SW 1271 (cell line): ENCODE data around the gene NKAIN2.
"Not testable (repeated sequence)": the region's sequence is repeated elsewhere in the genome, so short reads cannot be mapped to it uniquely, and the experiment has no call there.

ENCODE experiments used
- DNase-seq, 2 experiments: peaks; one replicate each; lab custom pipeline; 2025; lab: John Stamatoyannopoulos, UW

Gene NKAIN2

DNA sequence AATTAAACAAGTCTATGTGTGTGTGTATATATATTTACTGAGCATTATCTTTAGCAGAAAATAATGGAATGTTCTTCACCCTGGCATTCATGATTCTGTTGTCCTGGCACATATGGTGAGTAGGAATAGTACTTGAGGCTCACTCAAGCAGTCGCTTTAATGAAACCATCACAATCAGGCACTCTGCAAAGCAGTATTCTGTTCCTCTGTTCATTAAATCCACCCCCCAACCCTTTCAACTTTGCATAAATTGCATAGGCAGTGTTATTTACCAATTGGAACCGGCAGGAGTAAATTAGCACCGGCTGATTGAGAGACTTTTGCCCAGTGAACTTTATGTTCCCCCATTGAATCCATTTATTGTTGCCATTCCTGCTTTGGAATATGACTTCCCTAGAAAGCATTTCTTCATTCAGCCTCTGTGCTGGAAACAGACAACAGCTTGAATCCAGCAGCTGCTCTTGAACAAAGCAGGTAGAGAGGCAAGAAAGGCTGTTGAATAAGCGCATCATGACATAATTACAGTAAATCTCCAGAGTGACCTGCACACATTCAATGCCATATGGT is 890.6 kb downstream of the NKAIN2 start:
- DNase-seq: no peak

DNA sequence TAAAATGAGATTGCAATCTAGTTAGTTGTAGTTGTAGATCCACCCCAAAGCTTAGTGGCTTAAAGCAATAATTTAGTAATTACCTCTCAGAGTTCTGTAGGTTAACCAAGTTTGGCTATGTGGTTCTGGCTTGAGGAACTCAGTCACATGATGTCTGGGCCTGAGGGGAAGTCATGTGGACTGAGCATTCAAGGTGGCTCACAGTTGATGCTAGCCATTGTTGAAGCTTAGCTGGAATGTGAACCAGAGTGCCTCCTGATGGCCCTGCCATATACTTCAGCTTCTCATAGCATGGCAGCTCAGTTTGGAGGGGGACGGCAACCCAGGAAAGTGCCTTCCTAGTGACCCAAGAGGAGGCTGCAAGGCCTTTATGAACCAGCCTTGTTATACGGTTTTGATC is 895.4 kb downstream of the NKAIN2 start:
- no peak for DNase-seq

DNA sequence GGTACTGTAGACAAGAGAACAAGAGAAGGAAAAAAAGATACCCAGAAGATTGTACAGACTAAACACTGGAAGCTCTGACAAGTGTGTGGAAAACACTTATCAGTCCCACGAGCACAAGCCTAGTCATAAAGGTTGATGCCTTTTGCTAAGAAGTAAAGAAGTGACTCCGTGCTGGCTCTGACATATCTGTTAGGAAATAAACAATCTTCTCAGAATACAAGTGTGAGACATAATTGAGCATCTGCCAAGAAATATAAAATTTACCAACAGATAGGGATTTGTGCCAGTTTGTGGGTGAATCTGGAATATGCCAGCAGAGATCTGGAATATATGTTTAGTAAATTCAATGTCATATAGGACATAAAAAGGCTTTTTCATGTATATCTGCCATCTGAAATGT is 899.9 kb downstream of the NKAIN2 start:
- DNase-seq: no peak

DNA sequence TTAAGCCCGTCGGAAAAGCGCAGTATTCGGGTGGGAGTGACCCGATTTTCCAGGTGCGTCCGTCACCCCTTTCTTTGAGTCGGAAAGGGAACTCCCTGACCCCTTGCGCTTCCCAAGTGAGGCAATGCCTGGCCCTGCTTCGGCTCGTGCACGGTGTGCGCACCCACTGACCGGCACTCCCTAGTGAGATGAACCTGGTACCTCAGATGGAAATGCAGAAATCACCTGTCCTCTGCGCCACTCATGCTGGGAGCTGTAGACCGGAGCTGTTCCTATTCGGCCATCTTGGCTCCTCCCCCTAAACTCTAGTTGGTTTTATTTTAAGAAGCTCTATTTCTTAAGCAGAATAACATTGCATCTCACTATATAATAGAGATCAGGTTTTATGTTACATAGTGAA is 908.9 kb downstream of the NKAIN2 start:
- DNase-seq: not testable (repeated sequence)

DNA sequence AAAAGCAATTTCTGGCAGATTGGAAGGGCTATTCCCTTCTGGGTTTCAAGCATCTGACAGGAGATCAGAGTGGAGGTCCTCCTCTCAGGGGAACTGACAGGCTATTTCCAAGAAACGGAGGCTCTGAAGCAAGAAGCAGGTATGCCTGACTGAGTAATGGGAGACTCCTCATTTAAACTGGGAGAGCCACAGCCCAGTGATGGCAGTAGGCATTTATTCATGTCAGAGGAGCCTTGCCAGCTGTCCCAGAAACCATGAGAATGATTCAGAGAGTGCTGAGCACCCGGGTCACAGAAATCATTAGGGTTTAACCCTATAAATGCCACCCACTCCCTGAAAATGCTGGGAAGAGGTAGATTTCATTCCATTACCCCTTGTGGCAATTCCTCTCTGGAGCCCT is 911.1 kb downstream of the NKAIN2 start:
- no peak for DNase-seq

DNA sequence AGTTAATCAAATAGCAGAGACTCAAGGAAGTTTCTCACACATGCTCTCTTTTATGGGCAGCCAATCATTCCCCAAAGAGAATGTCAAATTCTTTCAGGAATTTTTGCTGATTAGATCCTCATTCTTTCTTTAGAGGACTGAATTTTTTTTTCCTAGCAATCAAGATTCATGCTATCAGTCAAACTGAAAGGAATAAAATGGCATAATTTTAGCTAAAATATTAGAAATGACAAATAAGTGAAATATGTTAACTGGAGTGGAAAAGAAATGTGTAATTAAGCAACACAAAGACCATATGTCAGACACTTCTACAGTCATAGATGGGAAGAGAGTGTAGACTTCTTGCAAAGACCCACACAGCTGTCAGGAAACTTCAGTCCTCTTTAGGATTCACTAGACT is 916.2 kb downstream of the NKAIN2 start:
- no peak for DNase-seq

DNA sequence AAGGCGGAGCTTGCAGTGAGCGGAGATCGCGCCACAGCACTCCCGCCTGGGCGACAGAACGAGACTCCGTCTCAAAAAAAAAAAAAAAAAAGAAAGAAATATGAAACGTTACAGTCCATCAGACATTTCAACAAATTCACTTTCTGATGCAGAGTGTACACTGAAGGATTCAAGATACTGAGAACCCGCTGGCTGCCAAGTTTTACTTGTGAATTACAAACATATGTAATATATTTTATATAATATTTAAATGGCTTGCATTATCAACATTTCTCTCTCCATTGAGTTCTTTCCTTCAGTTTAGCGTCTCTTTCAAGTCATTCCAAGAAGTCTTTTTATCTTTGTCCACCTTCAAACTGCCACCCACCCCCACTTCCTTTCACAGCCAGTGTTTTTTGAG is 917.7 kb downstream of the NKAIN2 start:
- no peak for DNase-seq

DNA sequence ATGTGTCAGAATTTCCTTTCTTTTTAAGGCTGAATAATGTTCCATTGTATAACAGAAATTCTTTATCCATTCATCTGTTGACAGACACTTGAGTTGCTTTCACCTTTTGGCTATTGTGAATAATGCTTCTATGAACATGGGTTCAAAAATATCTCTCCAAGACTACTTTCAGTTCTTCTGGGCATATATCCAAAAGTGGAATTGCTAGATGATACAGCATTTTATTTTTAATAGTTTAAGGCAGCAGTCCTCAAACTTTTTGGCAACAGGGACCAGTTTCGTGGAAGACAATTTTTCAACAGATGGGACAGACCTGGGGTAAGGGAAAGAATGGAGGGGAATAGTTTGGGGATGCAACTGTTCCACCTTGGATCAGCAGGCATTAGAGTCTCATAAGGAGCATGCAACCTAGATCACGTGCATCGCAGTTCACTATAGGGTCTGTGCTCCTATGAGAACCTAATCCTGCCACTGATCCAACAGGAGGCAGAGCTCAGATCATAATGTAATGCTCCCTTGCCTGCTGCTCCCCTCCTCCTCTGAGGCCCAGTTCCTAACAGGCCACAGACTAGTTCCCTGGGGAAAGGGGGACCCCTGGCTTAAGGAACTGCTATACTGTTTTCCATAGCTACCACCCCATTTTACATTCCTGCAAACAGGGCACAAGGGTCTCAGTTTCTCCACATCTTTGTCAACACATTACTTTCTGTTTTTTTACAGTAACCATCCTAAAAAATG is 918.6 kb downstream of the NKAIN2 start:
- no peak for DNase-seq

DNA sequence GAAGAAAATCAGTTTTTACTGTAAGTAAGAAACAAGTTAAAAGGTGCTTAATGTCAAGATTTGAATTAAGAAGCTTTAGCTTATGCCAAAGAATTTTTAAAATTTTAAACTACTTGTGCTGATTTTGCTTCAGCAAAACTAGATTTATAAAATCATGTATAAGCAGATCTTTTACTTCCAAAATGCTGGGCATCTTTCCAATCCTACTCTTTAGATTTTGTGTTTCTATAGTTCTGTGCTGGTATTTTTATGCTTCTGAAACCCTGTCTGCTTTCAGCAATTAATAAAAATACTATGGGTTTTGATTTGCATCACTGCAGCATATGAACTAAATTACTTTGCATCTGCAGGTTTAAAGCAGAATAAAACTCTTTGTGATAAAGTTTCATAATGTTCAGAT is 920.0 kb downstream of the NKAIN2 start:
- DNase-seq: no peak

DNA sequence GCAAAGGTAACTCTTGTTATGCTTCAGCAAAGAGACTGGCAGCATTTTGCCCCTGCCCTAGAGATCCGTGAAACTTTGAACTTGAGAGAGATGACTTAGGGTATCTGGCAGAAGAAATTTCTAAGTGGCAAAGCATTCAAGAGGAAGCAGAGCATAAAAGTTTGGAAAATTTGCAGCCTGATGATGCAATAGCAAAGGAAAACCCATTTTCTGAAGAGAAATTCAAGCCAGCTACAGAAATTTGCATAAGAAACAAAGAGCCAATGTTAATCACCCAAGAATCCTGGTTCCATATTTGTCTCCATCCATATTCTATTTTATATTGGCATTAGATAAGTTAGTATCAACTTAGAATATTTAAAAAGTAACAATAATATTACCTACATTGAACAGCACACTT is 934.1 kb downstream of the NKAIN2 start:
- not testable (repeated sequence) for DNase-seq

DNA sequence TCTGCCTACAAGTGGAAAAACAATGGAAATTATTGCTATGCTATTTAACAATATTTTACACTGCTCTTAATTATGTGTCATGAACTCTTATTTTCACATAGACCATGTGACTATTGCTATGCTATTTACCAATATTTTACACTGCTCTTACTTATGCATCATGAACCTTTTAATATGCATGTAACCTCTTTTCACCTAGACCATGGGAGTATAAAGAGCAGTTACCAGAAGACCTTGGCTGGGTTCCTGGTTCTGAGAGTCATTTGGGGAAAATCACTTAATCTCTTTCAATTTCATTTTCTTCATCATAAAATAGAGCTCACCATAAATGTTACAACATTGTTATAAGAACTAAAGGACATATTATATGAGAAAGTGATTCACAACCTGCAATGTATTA is 934.8 kb downstream of the NKAIN2 start:
- DNase-seq: no peak

DNA sequence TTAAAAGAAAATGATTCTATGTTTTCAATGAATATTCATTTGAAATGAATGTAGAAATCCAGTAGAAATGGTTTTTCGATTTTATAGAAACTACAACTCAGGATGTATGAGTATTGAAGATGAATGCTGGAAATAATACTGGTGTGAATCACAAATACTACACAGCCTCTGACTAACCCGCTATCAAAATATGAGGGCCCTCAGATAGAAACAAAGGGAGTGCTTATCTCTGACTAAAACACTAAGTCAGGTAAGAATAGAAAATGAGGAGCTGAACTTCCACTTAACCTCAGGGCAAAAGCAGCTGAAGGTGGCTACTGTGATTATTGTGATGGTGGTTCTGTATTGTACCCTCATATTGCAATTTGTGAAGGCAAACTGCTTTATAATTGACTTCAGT is 937.7 kb downstream of the NKAIN2 start:
- DNase-seq: no peak

DNA sequence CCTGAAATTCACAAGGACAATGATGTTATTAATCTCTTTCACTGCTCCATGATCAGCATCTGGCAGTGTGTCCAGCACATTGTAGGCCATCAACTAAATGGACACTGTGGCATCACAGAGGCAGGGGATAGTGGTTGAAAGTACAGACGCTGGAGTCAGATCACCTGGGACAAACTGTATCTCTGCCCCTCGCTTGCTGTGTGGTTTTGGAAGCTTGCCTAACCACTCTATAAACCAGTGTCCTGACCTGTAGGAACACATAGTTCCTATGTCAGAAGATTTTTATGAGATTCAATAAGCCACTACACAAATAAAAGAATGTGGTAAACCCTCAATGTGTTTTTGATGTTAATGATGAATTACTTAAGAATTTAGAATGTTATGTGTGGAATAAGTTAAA is 939.3 kb downstream of the NKAIN2 start:
- DNase-seq: no peak

DNA sequence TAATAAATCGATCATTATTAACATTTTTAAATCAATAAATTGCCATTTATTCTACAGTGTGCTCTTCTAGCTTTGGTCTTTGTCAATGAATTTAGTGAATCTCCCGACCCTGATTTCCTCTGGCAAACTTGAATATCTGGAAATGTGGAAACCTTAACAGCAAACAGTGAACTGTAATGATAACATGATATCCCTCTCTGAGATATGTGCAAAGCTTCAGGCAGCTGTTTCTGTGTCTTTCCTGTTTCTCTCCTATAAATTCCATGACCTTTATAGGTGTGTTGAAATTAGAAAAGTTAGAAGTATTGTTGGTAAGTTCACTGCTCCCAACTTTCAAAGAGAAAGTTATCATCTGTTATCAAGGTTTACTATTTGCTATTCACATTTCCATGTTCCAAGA is 939.8 kb downstream of the NKAIN2 start:
- no peak for DNase-seq

DNA sequence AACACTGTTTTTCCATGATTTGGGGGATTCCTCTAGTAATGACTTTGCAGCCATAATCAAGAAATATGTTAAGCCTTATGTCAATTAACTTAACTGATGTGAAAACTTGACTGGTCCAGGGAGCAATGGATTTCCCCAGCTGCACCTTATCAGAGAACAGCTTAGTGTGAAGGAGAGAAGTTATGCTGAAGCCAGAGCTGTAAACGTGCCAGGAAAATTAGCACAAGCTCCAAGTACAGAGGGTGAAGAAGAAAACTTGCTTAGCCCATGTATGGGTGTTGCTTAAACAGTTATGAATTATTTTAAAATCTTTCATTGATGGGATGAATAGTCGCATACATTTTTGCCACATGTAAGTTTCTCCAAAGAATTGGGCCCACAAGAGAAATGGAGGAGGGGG is 943.7 kb downstream of the NKAIN2 start:
- no peak for DNase-seq

DNA sequence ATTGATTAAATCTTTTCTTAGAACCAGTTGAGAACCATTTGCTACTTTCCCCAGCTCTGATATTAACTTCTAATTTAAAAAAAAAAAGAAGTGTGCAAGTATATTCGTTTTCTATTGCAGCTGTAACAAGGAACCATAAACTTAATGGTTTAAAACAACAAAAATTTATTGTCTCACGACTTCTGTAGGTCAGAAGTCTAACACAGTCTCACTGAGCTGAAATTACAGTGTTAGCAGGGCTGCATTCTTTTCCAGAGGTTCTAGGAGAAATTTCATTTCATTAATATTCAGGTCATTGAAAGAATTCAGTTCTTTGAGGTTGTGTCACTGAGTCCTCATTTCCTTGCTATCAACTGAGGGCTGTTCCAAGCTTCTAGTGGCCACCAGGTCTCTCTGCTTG is 945.1 kb downstream of the NKAIN2 start:
- DNase-seq: no peak

DNA sequence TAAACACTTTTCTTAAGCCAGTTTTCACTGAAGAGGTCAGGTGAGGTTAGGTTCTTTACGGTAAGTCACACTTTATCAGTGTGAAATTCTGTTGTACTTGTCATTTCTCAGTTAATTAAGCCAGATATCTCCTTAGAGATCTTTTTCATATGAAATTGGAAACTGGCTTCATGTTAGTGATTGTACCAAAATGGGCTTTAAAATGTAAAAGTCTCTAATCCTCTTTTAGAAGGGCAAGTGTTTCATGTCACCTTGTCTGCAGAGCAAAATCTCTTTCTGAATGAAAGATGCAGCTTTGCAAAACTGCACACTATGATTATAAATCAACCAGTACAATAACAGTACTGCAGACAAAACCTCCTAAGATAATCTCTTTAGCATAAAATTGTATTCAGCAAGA is 949.3 kb downstream of the NKAIN2 start:
- DNase-seq: no peak

DNA sequence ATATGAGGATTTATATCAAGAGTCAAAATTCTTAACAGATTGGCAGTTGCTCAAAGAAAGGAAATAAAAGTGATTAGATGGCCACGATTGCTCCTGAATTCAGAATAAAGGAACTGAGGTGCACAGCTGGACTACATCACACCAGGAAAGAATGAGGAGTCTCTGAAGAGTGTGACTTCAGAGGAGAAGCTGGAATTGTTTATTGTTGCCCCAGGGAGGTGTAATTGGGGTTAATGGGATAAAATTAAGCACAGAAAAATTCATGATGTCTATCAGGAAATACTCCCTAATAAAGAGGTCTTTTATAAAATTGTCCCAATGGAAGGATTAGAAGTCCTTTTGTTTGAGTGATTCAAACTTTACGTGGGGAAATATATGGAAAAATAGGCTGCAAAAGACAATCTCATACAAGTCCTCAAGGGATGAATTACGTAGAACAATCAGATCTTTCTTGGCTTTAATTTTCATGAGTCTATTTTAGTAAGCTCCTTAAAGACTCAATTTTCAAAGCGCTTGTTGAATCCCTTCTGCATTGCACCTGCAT is 950.0 kb downstream of the NKAIN2 start:
- no peak for DNase-seq

- no peak for DNase-seq
Measured at GRCh38 chr6:124755321-124755720, 951.7 kb downstream of the NKAIN2 start.

DNA sequence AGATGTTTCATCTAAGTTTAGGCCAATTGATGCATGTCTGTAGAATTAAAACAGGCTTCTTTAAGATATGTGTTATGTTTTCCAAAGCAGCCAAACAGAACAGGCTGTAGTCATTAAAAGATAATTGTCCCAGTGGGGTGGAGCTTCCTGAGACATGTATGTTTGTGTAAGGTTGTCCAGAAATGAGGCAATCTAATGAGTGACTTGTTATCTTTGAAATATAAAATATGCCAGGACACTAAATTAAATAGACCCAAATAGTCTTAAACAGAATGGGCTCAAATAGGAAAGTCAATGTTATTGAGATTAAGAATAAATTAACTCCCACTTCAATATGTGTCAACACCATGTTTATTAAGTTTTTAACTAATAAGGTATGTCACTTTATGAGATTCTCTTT is 953.9 kb downstream of the NKAIN2 start:
- no peak for DNase-seq

GRCh38 chr6:124758663-124759062 is 955.0 kb downstream of the NKAIN2 start:
- DNase-seq: no peak

DNA sequence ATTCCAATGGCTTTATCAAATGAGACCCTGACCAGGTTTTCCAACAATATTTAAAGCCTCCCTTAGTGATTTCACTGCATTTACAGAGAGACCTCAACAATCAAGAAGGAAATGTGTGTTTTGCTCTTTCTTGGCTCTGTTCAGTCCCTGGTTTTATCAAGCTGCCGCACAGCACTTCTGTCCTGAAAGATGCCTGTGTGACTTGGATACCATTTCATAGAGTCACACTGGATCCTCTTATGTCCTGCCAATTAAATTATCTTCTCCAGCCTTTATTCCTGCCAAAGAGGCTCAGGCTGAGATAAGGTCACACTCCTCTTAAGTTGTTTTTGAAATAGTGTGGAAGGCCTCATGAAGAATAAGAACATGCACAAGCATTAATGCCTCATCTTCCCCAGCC is 961.6 kb downstream of the NKAIN2 start:
- no peak for DNase-seq

DNA sequence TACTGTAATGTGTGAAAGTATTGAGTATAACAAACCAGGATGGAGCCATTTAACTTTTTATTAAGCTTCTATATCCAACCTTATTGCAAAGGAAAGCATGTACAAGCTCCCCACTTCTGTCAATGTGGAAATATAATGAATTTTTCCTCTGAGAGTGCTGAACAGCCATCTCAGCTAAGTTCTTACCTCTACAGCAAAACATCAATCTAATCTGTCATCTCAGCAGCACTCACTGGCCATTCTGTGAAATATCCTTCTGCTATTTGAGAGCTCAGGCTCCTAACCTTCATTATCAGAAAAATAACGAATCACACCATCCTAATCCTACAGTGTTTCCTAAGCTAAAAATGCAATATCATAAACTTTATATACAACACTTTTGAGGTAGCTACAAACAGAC is 964.6 kb downstream of the NKAIN2 start:
- no peak for DNase-seq
